Astrocyte (in vitro differentiated cells and primary cell): Measurements from ENCODE around the gene CLCN7.

ENCODE experiments used
- CTCF ChIP-seq: IDR thresholded peaks from 2 replicates; pipeline ENCODE4 v1.5.1; 2011; ENCODE audit warnings: low read depth, mild to moderate bottlenecking, inconsistent platforms, low read length, moderate library complexity; ENCODE audit not compliant: insufficient read depth
- EZH2 ChIP-seq: IDR thresholded peaks from 2 replicates; pipeline ENCODE4 v1.6.1; 2012; ENCODE audit warnings: mild to moderate bottlenecking, low read length, inconsistent platforms; ENCODE audit not compliant: insufficient read depth

- TF ChIP-seq EZH2 (no peak), CTCF (no peak)
Measured at GRCh38 chr16:1430214-1430758, 44.5 kb downstream of the CLCN7 start.
